ENCODE results near the gene GALM. TPM values are rescaled to one million over a fixed set of nuclear protein-coding genes. Genes with fewer than 3 reads are reported as not detected.
A peak's percentile ranks its signal among the peaks of the same experiment; 100 is the strongest.
"Not testable (repeated sequence)": the region's sequence is repeated elsewhere in the genome, so short reads cannot be mapped to it uniquely, and the experiment has no call there.

The GALM gene
- total and polyA plus RNA-seq, 4 experiments from 2014 or later, result 35.5 to 60.4 (median 43.5) TPM

DNA sequence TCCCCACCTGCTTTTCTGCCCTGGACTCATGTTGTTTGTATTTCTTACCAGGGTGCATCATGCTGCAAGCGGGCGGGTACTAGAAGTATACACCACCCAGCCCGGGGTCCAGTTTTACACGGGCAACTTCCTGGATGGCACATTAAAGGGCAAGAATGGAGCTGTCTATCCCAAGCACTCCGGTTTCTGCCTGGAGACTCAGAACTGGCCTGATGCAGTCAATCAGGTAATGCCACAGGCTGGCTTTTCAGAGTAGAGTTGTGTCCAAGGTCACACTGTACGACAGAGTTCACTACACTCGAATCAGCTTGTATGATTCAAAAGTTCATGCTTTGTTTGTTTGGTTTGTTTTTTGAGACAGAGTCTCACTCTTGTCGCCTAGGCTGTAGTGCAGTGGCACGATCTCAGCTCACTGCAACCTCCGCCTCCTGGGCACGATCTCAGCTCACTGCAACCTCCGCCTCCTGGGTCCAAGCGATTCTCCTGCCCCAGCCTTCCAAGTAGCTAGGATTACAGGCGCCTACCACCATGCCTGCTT lies 65.8 kb downstream of the GALM start:
- intact Hi-C loops (cut with micrococcal nuclease), result no loop called here
- Histone ChIP-seq H3K27me3 (ENCODE audit: insufficient read depth, low read length) (no peaks in the 10 kb centered on the region), H3K27ac (ENCODE audit: low read depth, low read length) (no peak overlapping the region), H3K4me3 (ENCODE audit: low read length in 2 of 2) (no peak overlapping the region), H3K9me3 (ENCODE audit: control insufficient read depth in 1 of 2, low read length in 2 of 2) (no peaks in the 10 kb centered on the region), H3K36me3 (ENCODE audit: insufficient read depth, low read length) (peaks cover 39% of the 10 kb centered on the region), H3K4me1 (ENCODE audit: insufficient read depth, low read length) (no peaks in the 10 kb centered on the region)
- Mint-ChIP-seq H3K36me3 (peaks cover 34 to 62% of the 10 kb centered on the region in 2 donors), H3K27me3 (no peaks in the 10 kb centered on the region), H3K4me3 (no peak overlapping the region), H3K4me1 (peaks cover 0 to 7% (median 5%) of the 10 kb centered on the region in 4 donors), H3K9me3 (peaks cover 0 to 5% (median 0%) of the 10 kb centered on the region in 8 donors), H3K27ac (peak overlapping the region in 6 of 7 donors; percentile 26 to 81 (median 52))
- ChIA-PET CTCF (ENCODE audit: partially characterized antibody) (interaction anchor here (0.8 to 5.8 kb wide), 8 partner anchors 8 to 195 kb away, joined by 3 to 54 read pairs (median 8); no protein-coding TSS in a partner anchor), POLR2A (ENCODE audit: partially characterized antibody) (interaction anchor here (1.3 to 4.8 kb wide), 3 partner anchors 11 to 130 kb away, joined by 3 to 33 read pairs (median 4); partner anchors contain the start of gene SRSF7)
- no peak for DNase-seq

DNA sequence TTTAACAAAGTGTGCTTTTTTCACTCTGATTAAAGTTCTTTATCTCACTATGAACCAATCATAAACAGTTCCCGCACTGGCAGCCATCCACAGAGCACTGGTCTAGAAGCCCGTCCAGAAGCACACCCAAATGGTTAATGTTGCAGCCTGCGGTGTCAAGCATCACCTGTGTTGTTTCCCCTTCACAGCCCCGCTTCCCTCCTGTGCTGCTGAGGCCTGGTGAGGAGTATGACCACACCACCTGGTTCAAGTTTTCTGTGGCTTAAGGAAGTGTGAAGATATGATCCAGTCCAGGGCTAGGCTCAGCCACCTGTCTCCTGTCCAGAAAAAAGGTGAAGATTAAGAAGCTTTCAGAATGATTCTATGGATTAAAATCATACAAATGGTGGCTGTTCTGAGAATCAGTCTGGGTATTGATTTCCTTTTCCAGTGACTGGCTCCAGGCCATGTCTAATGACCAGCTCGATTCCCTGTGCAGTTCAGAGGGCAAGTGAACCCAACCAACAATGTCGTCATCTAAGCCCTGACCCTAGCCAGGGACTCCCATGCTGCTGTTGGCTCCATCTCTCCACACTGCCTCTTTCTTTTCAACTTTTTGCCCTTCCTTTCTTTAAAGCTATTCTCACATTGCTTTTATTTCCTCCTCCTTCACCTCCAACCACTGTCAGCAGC lies 67.5 kb downstream of the GALM start:
- Mint-ChIP-seq H3K9me3 (peaks cover 0 to 3% (median 0%) of the 10 kb centered on the region in 8 donors), H3K27me3 (no peaks in the 10 kb centered on the region), H3K4me1 (peaks cover 8 to 11% (median 9%) of the 10 kb centered on the region in 4 donors), H3K27ac (peak overlapping the region in 6 of 7 donors; percentile 13 to 81 (median 48)), H3K36me3 (peaks cover 41 to 79% of the 10 kb centered on the region in 2 donors), H3K4me3 (no peak overlapping the region)
- ChIA-PET POLR2A (ENCODE audit: partially characterized antibody) (interaction anchor here (0.7 to 4.8 kb wide), 4 partner anchors 10 to 152 kb away, joined by 3 to 33 read pairs (median 10); partner anchors contain the start of gene SRSF7), CTCF (ENCODE audit: partially characterized antibody) (interaction anchor here (1.1 to 5.8 kb wide), 9 partner anchors 8 to 201 kb away, joined by 4 to 54 read pairs (median 7); no protein-coding TSS in a partner anchor)
- intact Hi-C loops (cut with micrococcal nuclease), result no loop called here
- no peak overlapping the region for H3K4me3 ChIP-seq (ENCODE audit: low read length in 2 of 2)
- H3K36me3 ChIP-seq (ENCODE audit: insufficient read depth, low read length), result peaks cover 39% of the 10 kb centered on the region
- H3K4me1 ChIP-seq (ENCODE audit: insufficient read depth, low read length), result no peaks in the 10 kb centered on the region
- no peak overlapping the region for H3K27ac ChIP-seq (ENCODE audit: low read depth, low read length)
- no peaks in the 10 kb centered on the region for H3K27me3 ChIP-seq (ENCODE audit: insufficient read depth, low read length)
- no peaks in the 10 kb centered on the region for H3K9me3 ChIP-seq (ENCODE audit: control insufficient read depth in 1 of 2, low read length in 2 of 2)
- no peak for DNase-seq

DNA sequence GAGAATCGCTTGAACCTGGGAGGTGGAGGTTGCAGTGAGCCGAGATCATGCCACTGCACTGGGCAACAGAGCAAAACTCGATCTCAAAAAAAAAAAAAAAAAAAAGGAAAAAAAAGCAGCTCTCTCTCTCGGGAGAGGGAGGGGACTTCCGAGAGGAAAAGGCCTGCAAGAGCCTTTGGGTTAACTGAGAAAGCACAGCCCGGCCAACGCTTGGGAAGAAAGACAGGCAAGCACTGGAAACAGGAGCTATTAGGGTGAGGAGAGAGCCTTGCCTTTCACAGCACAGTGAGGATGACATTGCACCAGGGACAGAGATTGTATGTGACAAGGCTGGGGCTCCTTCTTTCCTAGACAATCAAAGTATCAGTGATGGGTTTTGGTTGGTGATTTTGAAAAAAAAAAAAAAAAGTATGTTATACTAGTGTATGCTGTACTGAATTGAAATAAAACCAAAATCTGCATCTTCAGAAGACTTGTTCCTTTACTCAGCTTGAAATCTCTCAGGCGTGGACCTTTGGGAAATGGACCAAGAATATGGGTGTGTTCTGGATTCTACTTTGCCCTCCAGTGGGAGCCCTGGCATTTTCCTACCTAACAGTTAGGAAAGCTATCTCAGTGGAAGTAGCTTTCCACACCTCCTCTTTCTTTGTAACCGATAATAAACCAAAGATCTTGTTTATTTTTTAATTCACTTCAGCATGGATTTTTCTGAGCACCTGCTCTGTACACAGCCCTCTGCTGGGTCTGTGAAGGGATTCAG lies 68.6 kb downstream of the GALM start:
- Histone ChIP-seq H3K36me3 (ENCODE audit: insufficient read depth, low read length) (peaks cover 37% of the 10 kb centered on the region), H3K27ac (ENCODE audit: low read depth, low read length) (no peak overlapping the region), H3K4me3 (ENCODE audit: low read length in 2 of 2) (no peak overlapping the region), H3K27me3 (ENCODE audit: insufficient read depth, low read length) (no peaks in the 10 kb centered on the region), H3K9me3 (ENCODE audit: control insufficient read depth in 1 of 2, low read length in 2 of 2) (no peaks in the 10 kb centered on the region), H3K4me1 (ENCODE audit: insufficient read depth, low read length) (no peaks in the 10 kb centered on the region)
- POLR2A ChIA-PET (ENCODE audit: partially characterized antibody), result interaction anchor here (0.7 to 4.8 kb wide), 8 partner anchors 9 to 153 kb away, joined by 3 to 33 read pairs (median 4); partner anchors contain the start of gene SRSF7
- CTCF ChIA-PET (ENCODE audit: partially characterized antibody), result interaction anchor here (0.7 to 5.8 kb wide), 14 partner anchors 9 to 387 kb away, joined by 3 to 54 read pairs (median 4); no protein-coding TSS in a partner anchor
- intact Hi-C loops (cut with micrococcal nuclease), result no loop called here
- no peak for DNase-seq
- Mint-ChIP-seq H3K36me3 (peaks cover 48 to 81% of the 10 kb centered on the region in 2 donors), H3K9me3 (peaks cover 0 to 5% (median 0%) of the 10 kb centered on the region in 8 donors), H3K27ac (peak overlapping the region in 3 of 7 donors; percentile 47 to 70 (median 68)), H3K4me1 (peaks cover 7 to 21% (median 14%) of the 10 kb centered on the region in 4 donors), H3K4me3 (no peak overlapping the region), H3K27me3 (no peaks in the 10 kb centered on the region)

DNA sequence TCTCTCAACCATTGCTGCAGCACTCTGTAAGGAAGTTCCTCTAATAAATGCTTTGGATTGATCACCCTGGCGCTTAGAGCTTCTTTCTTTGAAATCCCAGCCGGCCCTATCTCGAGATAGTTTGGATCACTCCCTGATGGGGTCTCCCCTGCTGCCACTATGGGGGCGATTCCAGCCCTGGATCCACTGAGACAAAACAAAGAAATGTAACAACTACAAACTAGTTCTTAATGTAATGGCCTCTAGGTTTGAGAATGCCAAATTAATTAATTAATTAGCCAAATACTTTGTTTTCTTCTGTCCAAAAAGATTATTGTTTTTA lies 70.0 kb downstream of the GALM start:
- ChIA-PET CTCF (ENCODE audit: partially characterized antibody) (interaction anchor here (1.1 to 5.8 kb wide), 6 partner anchors 9 to 200 kb away, joined by 3 to 54 read pairs (median 4); no protein-coding TSS in a partner anchor), POLR2A (ENCODE audit: partially characterized antibody) (interaction anchor here (0.9 to 3.2 kb wide), 6 partner anchors 8 to 154 kb away, joined by 3 to 16 read pairs (median 4); partner anchors contain the start of gene SRSF7)
- Mint-ChIP-seq H3K9me3 (peaks cover 0 to 9% (median 0%) of the 10 kb centered on the region in 8 donors), H3K27me3 (no peaks in the 10 kb centered on the region), H3K27ac (peak overlapping the region in 6 of 7 donors; percentile 19 to 70 (median 42)), H3K4me1 (peaks cover 10 to 29% (median 20%) of the 10 kb centered on the region in 4 donors), H3K36me3 (peaks cover 41 to 71% of the 10 kb centered on the region in 2 donors), H3K4me3 (no peak overlapping the region)
- Histone ChIP-seq H3K36me3 (ENCODE audit: insufficient read depth, low read length) (peaks cover 26% of the 10 kb centered on the region), H3K27ac (ENCODE audit: low read depth, low read length) (no peak overlapping the region), H3K27me3 (ENCODE audit: insufficient read depth, low read length) (no peaks in the 10 kb centered on the region), H3K4me3 (ENCODE audit: low read length in 2 of 2) (no peak overlapping the region), H3K9me3 (ENCODE audit: control insufficient read depth in 1 of 2, low read length in 2 of 2) (no peaks in the 10 kb centered on the region), H3K4me1 (ENCODE audit: insufficient read depth, low read length) (peaks cover 6% of the 10 kb centered on the region)
- intact Hi-C loops (cut with micrococcal nuclease), result no loop called here
- no peak for DNase-seq

DNA sequence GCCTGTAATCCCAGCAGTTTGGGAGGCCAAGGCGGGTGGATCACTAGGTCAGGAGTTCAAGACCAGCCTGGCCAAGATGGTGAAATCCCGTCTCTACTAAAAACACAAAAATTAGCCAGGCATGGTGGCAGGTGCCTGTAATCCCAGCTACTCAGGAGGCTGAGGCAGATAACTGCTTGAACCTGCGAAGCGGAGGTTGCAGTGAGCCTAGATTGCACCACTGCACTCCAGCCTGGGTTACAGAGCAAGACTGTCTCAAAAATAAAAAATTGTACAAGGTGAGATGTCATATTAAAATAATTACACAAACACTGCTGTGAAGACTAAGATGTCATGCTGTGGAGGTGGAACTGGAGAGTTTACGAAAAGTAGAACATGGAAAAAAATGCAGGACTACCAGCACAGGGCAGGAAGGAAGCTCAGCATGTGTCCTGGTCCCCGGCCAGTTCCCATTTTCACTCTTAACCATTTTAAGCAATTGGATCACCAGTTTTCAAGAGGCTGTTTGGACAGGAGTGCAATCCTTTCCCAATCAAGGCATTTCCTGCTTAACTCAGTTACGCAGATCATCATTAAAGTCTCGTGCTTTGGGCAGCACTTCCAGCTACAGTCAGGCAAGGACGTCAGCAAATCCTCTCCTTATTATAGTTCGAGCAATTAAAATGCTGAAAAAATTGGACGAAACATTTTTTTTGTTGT lies 71.2 kb downstream of the GALM start:
- H3K4me3 ChIP-seq (ENCODE audit: low read length in 2 of 2); H3K27me3 Mint-ChIP-seq; H3K27me3 ChIP-seq (ENCODE audit: insufficient read depth, low read length); DNase-seq; H3K27ac ChIP-seq (ENCODE audit: low read depth, low read length); H3K9me3 ChIP-seq (ENCODE audit: control insufficient read depth in 1 of 2, low read length in 2 of 2); intact Hi-C loops (cut with micrococcal nuclease); H3K9me3 Mint-ChIP-seq: not testable (repeated sequence)
- peaks cover 35 to 75% of the 10 kb centered on the region in 2 donors for H3K36me3 Mint-ChIP-seq
- peak overlapping the region in 4 of 7 donors; percentile 36 to 74 (median 44) for H3K27ac Mint-ChIP-seq
- peaks cover 20% of the 10 kb centered on the region for H3K36me3 ChIP-seq (ENCODE audit: insufficient read depth, low read length)
- peak overlapping the region in 1 of 8 donors; percentile 5 for H3K4me3 Mint-ChIP-seq
- ChIA-PET POLR2A (ENCODE audit: partially characterized antibody) (interaction anchor here (1.1 to 8.1 kb wide), 3 partner anchors 13 to 156 kb away, joined by 3 to 113 read pairs (median 5); partner anchors contain the start of genes HNRNPLL and SRSF7), CTCF (ENCODE audit: partially characterized antibody) (interaction anchor here (1.5 to 8.1 kb wide), 5 partner anchors 135 to 201 kb away, joined by 4 to 138 read pairs (median 9); partner anchors contain the start of gene HNRNPLL)
- H3K4me1 ChIP-seq (ENCODE audit: insufficient read depth, low read length), result peaks cover 18% of the 10 kb centered on the region
- H3K4me1 Mint-ChIP-seq, result peaks cover 10 to 41% (median 24%) of the 10 kb centered on the region in 4 donors

DNA sequence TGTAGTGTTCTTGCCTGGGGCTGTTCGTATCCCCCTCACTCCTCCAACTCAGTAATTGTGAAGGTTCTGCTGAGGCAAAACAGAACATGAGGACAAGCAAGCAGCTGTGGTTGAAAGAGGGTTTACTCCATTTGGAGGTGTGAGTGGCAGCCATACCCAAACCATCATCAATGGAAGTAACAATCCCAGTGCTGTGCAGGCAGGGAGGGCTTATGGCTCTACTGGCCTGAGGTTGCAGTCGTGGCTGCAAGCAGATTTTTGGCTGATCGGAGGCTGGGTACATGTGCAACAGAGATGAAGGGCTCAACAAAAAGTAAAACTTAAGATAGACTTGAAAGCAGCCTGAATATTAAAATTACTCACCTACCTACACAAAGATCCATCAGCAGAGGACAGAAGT lies 72.0 kb downstream of the GALM start:
- Mint-ChIP-seq H3K4me3 (peak overlapping the region in 1 of 8 donors; percentile 20), H3K27me3 (no peaks in the 10 kb centered on the region), H3K36me3 (peaks cover 35 to 77% of the 10 kb centered on the region in 2 donors), H3K9me3 (peaks cover 0 to 9% (median 0%) of the 10 kb centered on the region in 8 donors), H3K27ac (peak overlapping the region in 5 of 7 donors; percentile 25 to 76 (median 62)), H3K4me1 (peaks cover 13 to 49% (median 25%) of the 10 kb centered on the region in 4 donors)
- Histone ChIP-seq H3K9me3 (ENCODE audit: control insufficient read depth in 1 of 2, low read length in 2 of 2) (no peaks in the 10 kb centered on the region), H3K4me1 (ENCODE audit: insufficient read depth, low read length) (peaks cover 24% of the 10 kb centered on the region), H3K36me3 (ENCODE audit: insufficient read depth, low read length) (peaks cover 14% of the 10 kb centered on the region), H3K27me3 (ENCODE audit: insufficient read depth, low read length) (no peaks in the 10 kb centered on the region), H3K4me3 (ENCODE audit: low read length in 2 of 2) (no peak overlapping the region), H3K27ac (ENCODE audit: low read depth, low read length) (no peak overlapping the region)
- POLR2A ChIA-PET (ENCODE audit: partially characterized antibody), result interaction anchor here (1.1 to 8.1 kb wide), 2 partner anchors 12 to 136 kb away, joined by 5 to 113 read pairs; partner anchors contain the start of genes HNRNPLL and SRSF7
- CTCF ChIA-PET (ENCODE audit: partially characterized antibody), result interaction anchor here (1.5 to 8.1 kb wide), 4 partner anchors 136 to 202 kb away, joined by 4 to 138 read pairs (median 7); partner anchors contain the start of gene HNRNPLL
- DNase-seq, result no peak
- intact Hi-C loops (cut with micrococcal nuclease), result no loop called here
